Gastrocnemius medialis (tissue), 4 donors: ENCODE results near the gene DDX53. TPM values are rescaled to one million over a fixed set of nuclear protein-coding genes. Genes with fewer than 3 reads are reported as not detected.

Experiments
- ATAC-seq, 2 donors: fragments of 150-250 bp; one replicate each; pipeline ENCODE4 v1.9.1; 2016
- DNase-seq, 2 donors: peaks; one replicate each; pipeline ENCODE4 v3.0.0-alpha.2; 2019
- H3K27ac ChIP-seq, 4 donors: fragments of 200-600 bp; sonication (generic); 1 replicate in 1 of 4; 2 replicates in 3 of 4; pipeline ENCODE4 v1.5.1; 2016 to 2018; ENCODE audit warnings: mild to moderate bottlenecking in 2 of 4, moderate library complexity in 1 of 4
- H3K27me3 ChIP-seq, 3 donors: fragments of 200-600 bp; sonication (generic) in 2 of 3; 1 replicate in 1 of 3; 2 replicates in 2 of 3; pipeline versions ENCODE4 v1.5.1 to v1.6.0; 2016 to 2019; ENCODE audit warnings: mild to moderate bottlenecking in 1 of 3, moderate library complexity in 1 of 3
- H3K36me3 ChIP-seq, 2 donors: fragments of 200-600 bp; sonication (generic) in 1 of 2; one replicate each; pipeline ENCODE4 v1.5.1; 2017 to 2018
- H3K4me1 ChIP-seq, 2 donors: fragments of 200-600 bp; sonication (generic) in 1 of 2; one replicate each; pipeline ENCODE4 v1.5.1; 2016 to 2017; ENCODE audit warnings: mild to moderate bottlenecking in 2 of 2
- H3K4me3 ChIP-seq, 4 donors: fragments of 200-600 bp; sonication (generic) in 3 of 4; 1 replicate in 1 of 4; 2 replicates in 3 of 4; pipeline ENCODE4 v1.5.1; 2016 to 2019; ENCODE audit warnings: mild to moderate bottlenecking in 2 of 4
- H3K9me3 ChIP-seq, 3 donors: fragments of 200-600 bp; sonication (generic) in 2 of 3; 1 replicate in 1 of 3; 2 replicates in 2 of 3; pipeline ENCODE4 v1.5.1; 2016 to 2019
- CTCF ChIP-seq, 5 experiments: fragments of 450-650 bp in 3 of 5; fragments of 200-600 bp in 2 of 5; sonication (generic) in 2 of 5; IDR thresholded peaks in 4 of 5; conservative IDR thresholded peaks in 1 of 5; 1 replicate in 4 of 5; 2 replicates in 1 of 5; pipeline ENCODE4 v1.5.1; 2016 to 2019; ENCODE audit warnings: antibody characterized with exemption in 5 of 5, mild to moderate bottlenecking in 3 of 5, moderate library complexity in 3 of 5
- POLR2A ChIP-seq, 2 donors: fragments of 450-650 bp; IDR thresholded peaks; one replicate each; pipeline ENCODE4 v1.6.1; 2017; ENCODE audit warnings: antibody characterized with exemption in 2 of 2, mild to moderate bottlenecking in 2 of 2, moderate library complexity in 2 of 2
- in situ Hi-C, 4 donors: fragments of 200-750 bp; cut with MboI; loops; one replicate each; pipeline versions ENCODE4 v1.15.0 to v1.8.0; 2017; ENCODE audit warnings: low sequenced_read_pairs in 4 of 4
- intact Hi-C: fragments of 100-400 bp; cut with DNase I; formaldehyde crosslinking; loops from one replicate; pipeline ENCODE4 v1.15.1; 2023; ENCODE audit warnings: low total_unique reads
- total RNA-seq, 4 donors: library from RNA; depleted of rRNA; stranded (reverse); fragments of >200 nt; gene quantifications; one replicate each; pipeline versions ENCODE4 v1.1.0 to v1.2.3, GENCODE V29; 2016

The DDX53 gene
- total RNA-seq, 4 donors from 2014 or later, result not detected

GRCh38 chrX:23035493-23035892 is 35.7 kb downstream of the DDX53 start:
- in situ Hi-C loops, result no loop called here
- DNase-seq (no peak), ATAC-seq (no peak)
- intact Hi-C loops, result no loop called here
- no peak overlapping the region for H3K4me3 ChIP-seq
- no peaks in the 10 kb centered on the region for H3K9me3 ChIP-seq
- no peaks in the 10 kb centered on the region for H3K36me3 ChIP-seq
- no peak overlapping the region for H3K27ac ChIP-seq
- TF ChIP-seq POLR2A (IDR thresholded peaks at IDR 0.05) (no peak), CTCF (IDR thresholded peaks at IDR 0.05 in 4 of 5, conservative IDR thresholded peaks at IDR 0.05 in 1 of 5) (no peak)
- H3K27me3 ChIP-seq, result no peaks in the 10 kb centered on the region
- H3K4me1 ChIP-seq, result no peaks in the 10 kb centered on the region

GRCh38 chrX:23046443-23046842 is 46.7 kb downstream of the DDX53 start:
- no peak overlapping the region for H3K27ac ChIP-seq
- DNase-seq (no peak), ATAC-seq (no peak)
- H3K4me3 ChIP-seq, result no peak overlapping the region
- no peaks in the 10 kb centered on the region for H3K36me3 ChIP-seq
- in situ Hi-C loops, result no loop called here
- H3K9me3 ChIP-seq, result no peaks in the 10 kb centered on the region
- TF ChIP-seq POLR2A (IDR thresholded peaks at IDR 0.05) (no peak), CTCF (IDR thresholded peaks at IDR 0.05 in 4 of 5, conservative IDR thresholded peaks at IDR 0.05 in 1 of 5) (no peak)
- H3K27me3 ChIP-seq, result no peaks in the 10 kb centered on the region
- H3K4me1 ChIP-seq, result no peaks in the 10 kb centered on the region
- intact Hi-C loops, result no loop called here

GRCh38 chrX:23048806-23049573 is 49.2 kb downstream of the DDX53 start:
- Histone ChIP-seq H3K9me3 (no peaks in the 10 kb centered on the region), H3K27me3 (no peaks in the 10 kb centered on the region), H3K4me1 (no peaks in the 10 kb centered on the region), H3K27ac (no peak overlapping the region), H3K36me3 (no peaks in the 10 kb centered on the region), H3K4me3 (no peak overlapping the region)
- DNase-seq, result no peak
- no peak for TF ChIP-seq CTCF (IDR thresholded peaks at IDR 0.05 in 4 of 5, conservative IDR thresholded peaks at IDR 0.05 in 1 of 5)
- TF ChIP-seq POLR2A (IDR thresholded peaks at IDR 0.05), result no peak
- in situ Hi-C loops (no loop called here), intact Hi-C loops (no loop called here)
- ATAC-seq, result no peak

- Histone ChIP-seq H3K4me3 (no peak overlapping the region), H3K27me3 (no peaks in the 10 kb centered on the region), H3K27ac (no peak overlapping the region), H3K36me3 (no peaks in the 10 kb centered on the region), H3K4me1 (no peaks in the 10 kb centered on the region), H3K9me3 (no peaks in the 10 kb centered on the region)
- no peak for ATAC-seq
- DNase-seq, result no peak
- TF ChIP-seq CTCF (IDR thresholded peaks at IDR 0.05 in 4 of 5, conservative IDR thresholded peaks at IDR 0.05 in 1 of 5) (no peak), POLR2A (IDR thresholded peaks at IDR 0.05) (no peak)
- intact Hi-C loops (no loop called here), in situ Hi-C loops (no loop called here)
These were observed 52.6 kb downstream of the DDX53 start for GRCh38 chrX:23052324-23052723.
